HepG2 (cell line): Measurements from ENCODE around the gene HELZ. TPM values are rescaled to one million over a fixed set of nuclear protein-coding genes. Genes with fewer than 3 reads are reported as not detected.

Experiments used
- ATAC-seq: fragments of 200-7000 bp; cut with Tn5 transposase; 3 replicates; pipeline ENCODE4 v1.9.1; 2020; ENCODE audit warnings: mild to moderate bottlenecking, moderate library complexity
- BruUV-seq: library from RNA; stranded (reverse); fragments of 400-500 nt; replicated peaks from 2 replicates; lab custom pipeline; 2021; lab: Mats Ljungman, UMichigan
- CTCF ChIA-PET: fragments of 300-600 bp; formaldehyde crosslinking; extraction: SDS; loops from one replicate; lab custom pipeline; 2021; ENCODE audit warnings: low total read pairs, inconsistent platforms, low intra/inter-chr PET ratio; lab: Yijun Ruan, JAX
- POLR2A ChIA-PET: fragments of 350-600 bp; sonication (Branson Sonifier 250); formaldehyde crosslinking; loops from one replicate; lab custom pipeline; 2020; ENCODE audit warnings: antibody characterized with exemption, inconsistent platforms; lab: Yijun Ruan, JAX
- DNase-seq: peaks from one replicate; pipeline ENCODE4 v3.0.0-alpha.2; 2015; ENCODE audit warnings: low spot score
- FAIRE-seq: peaks from 3 replicates; lab custom pipeline; 2011; peaks lifted over from hg19 to GRCh38; lab: Jason Lieb, UNC
- H2AFZ ChIP-seq: one replicate; pipeline ENCODE4 v1.6.1; 2011; ENCODE audit warnings: low read length, inconsistent platforms
- H3K27ac ChIP-seq: fragments of 300-600 bp; 3 replicates; pipeline ENCODE4 v1.8.0; 2011; ENCODE audit warnings: mixed run types, mild to moderate bottlenecking, mixed read lengths, low read length, inconsistent platforms; ENCODE audit not compliant: insufficient read depth; ENCODE audit errors: extremely low read length
- H3K27me3 ChIP-seq, 2 experiments: fragments of 200-600 bp in 1 of 2; 2 replicates in 1 of 2; 3 replicates in 1 of 2; pipeline versions ENCODE4 v1.6.0 to v1.8.0; 2011; ENCODE audit warnings: low read length in 2 of 2, mild to moderate bottlenecking in 2 of 2, moderate library complexity in 2 of 2, inconsistent platforms in 1 of 2; ENCODE audit not compliant: insufficient read depth in 2 of 2, control insufficient read depth in 1 of 2
- H3K36me3 ChIP-seq, 2 experiments: fragments of 200-600 bp in 1 of 2; replicated peaks in 1 of 2; 2 replicates in 1 of 2; 3 replicates in 1 of 2; pipeline versions ENCODE4 v1.5.1 to v1.8.0; 2011; ENCODE audit warnings: low read length in 2 of 2, inconsistent platforms in 1 of 2; ENCODE audit not compliant: insufficient read depth in 2 of 2, control insufficient read depth in 1 of 2
- H3K4me1 ChIP-seq: 2 replicates; pipeline ENCODE4 v1.5.1; 2012; ENCODE audit warnings: low read length, inconsistent platforms; ENCODE audit not compliant: insufficient read depth
- H3K4me2 ChIP-seq: 2 replicates; pipeline ENCODE4 v1.6.0; 2011; ENCODE audit warnings: low read depth, low read length, inconsistent platforms
- H3K4me3 ChIP-seq, 3 experiments: fragments of 200-600 bp in 1 of 3; sonication (generic), shearing (Covaris generic) in 1 of 3; replicated peaks in 1 of 3; 2 replicates each; pipeline ENCODE4 v1.5.1; 2011 to 2016; ENCODE audit warnings: low read length in 3 of 3, inconsistent platforms in 2 of 3, low read depth in 2 of 3, mild to moderate bottlenecking in 2 of 3, control low read depth in 1 of 3, mixed read lengths in 1 of 3; ENCODE audit not compliant: insufficient read depth in 1 of 3
- H3K79me2 ChIP-seq: one replicate; pipeline ENCODE4 v1.6.1; 2011; ENCODE audit warnings: low read length, inconsistent platforms; ENCODE audit not compliant: insufficient read depth
- H3K9ac ChIP-seq: 2 replicates; pipeline ENCODE4 v1.6.0; 2011; ENCODE audit warnings: mild to moderate bottlenecking, low read depth, low read length, inconsistent platforms; ENCODE audit not compliant: insufficient read depth
- H3K9me3 ChIP-seq: 2 replicates; pipeline ENCODE4 v1.5.1; 2012; ENCODE audit warnings: mild to moderate bottlenecking, low read length
- H4K20me1 ChIP-seq: 2 replicates; pipeline ENCODE4 v1.6.0; 2011; ENCODE audit warnings: inconsistent platforms, mild to moderate bottlenecking, low read length, moderate library complexity; ENCODE audit not compliant: insufficient read depth
- CENPBD1 ChIP-seq: sonication (generic); formaldehyde crosslinking; IDR thresholded peaks from 2 replicates; pipeline ENCODE4 v1.8.0; 2022; ENCODE audit warnings: missing genetic modification reagents, low read depth, mild to moderate bottlenecking, borderline replicate concordance
- ISX ChIP-seq: sonication (generic); formaldehyde crosslinking; conservative IDR thresholded peaks from 2 replicates; pipeline ENCODE4 v1.5.0; 2020; ENCODE audit warnings: missing genetic modification reagents
- RBM22 ChIP-seq: fragments of 200-400 bp; formaldehyde crosslinking; optimal IDR thresholded peaks from 2 replicates; pipeline ENCODE3; 2017; ENCODE audit warnings: mild to moderate bottlenecking, low read length, moderate library complexity
- SALL1 ChIP-seq: sonication (generic); formaldehyde crosslinking; IDR thresholded peaks from 2 replicates; pipeline ENCODE4 v1.8.0; 2022; ENCODE audit warnings: mild to moderate bottlenecking, missing genetic modification reagents
- SNAPC2 ChIP-seq: sonication (generic); formaldehyde crosslinking; IDR thresholded peaks from 2 replicates; pipeline ENCODE4 v1.8.1; 2022; ENCODE audit warnings: mild to moderate bottlenecking, missing genetic modification reagents
- SOX13 ChIP-seq, 3 experiments: fragments of 450-650 bp in 1 of 3; sonication (generic) in 1 of 3; formaldehyde crosslinking in 1 of 3; IDR thresholded peaks in 2 of 3; conservative IDR thresholded peaks in 1 of 3; 2 replicates each; pipeline versions ENCODE4 v1.5.0 to v1.6.1; 2016 to 2020; ENCODE audit warnings: antibody characterized with exemption in 1 of 3, mild to moderate bottlenecking in 1 of 3, missing compliant biosample characterization in 1 of 3, missing genetic modification reagents in 1 of 3, moderate library complexity in 1 of 3
- WGBS: methylation state at CpG from one replicate; pipeline ENCODE4 v1.1.6; 2017; ENCODE audit warnings: low lambda C conversion rate; 5-methylcytosine and 5-hydroxymethylcytosine counted together
- in situ Hi-C: cut with HindIII; loops from 2 replicates; pipeline ENCODE4 v1.10.0; 2017; ENCODE audit warnings: low pct_unique_long_range_greater_than_20kb; ENCODE audit not compliant: extremely low pct_ligation_motif_present
- intact Hi-C: fragments of 100-400 bp; cut with micrococcal nuclease; formaldehyde crosslinking; loops from one replicate; pipeline ENCODE4 v1.10.0; 2022; ENCODE audit not compliant: unreplicated experiment
- polyA plus RNA-seq, 8 experiments: library from polyadenylated mRNA; depleted of rRNA in 3 of 8; stranded (reverse) in 7 of 8; unstranded in 1 of 8; fragments of >200 nt; fragmentation: Illumina TruSeq in 4 of 8; extraction: Trizol in 4 of 8; gene quantifications; 2 replicates each; pipeline versions ENCODE4 v1.2.1 to v1.2.3, GENCODE V29; 2011 to 2016; ENCODE audit warnings: low read depth in 4 of 8, missing spikeins in 1 of 8, mixed read lengths in 1 of 8; ENCODE audit not compliant: insufficient read depth in 1 of 8
- total RNA-seq, 5 experiments: library from RNA; depleted of rRNA; stranded (reverse); fragments of >200 nt; fragmentation: Illumina TruSeq; extraction: Trizol; gene quantifications; 2 replicates each; pipeline ENCODE4 v1.2.3, GENCODE V29; 2016; ENCODE audit warnings: low read depth in 1 of 5
- TF ChIP-seq, protein P1 (sequence below): conservative IDR thresholded peaks from 2 replicates; pipeline ENCODE4 v1.6.1; 2018; ENCODE audit warnings: missing genetic modification reagents

The HELZ gene
- total and polyA plus RNA-seq, 2 of the 13 experiments (the other 11 are each of a cell fraction or from before 2014, with no cell fraction given): 35.3 to 52.4 TPM

DNA sequence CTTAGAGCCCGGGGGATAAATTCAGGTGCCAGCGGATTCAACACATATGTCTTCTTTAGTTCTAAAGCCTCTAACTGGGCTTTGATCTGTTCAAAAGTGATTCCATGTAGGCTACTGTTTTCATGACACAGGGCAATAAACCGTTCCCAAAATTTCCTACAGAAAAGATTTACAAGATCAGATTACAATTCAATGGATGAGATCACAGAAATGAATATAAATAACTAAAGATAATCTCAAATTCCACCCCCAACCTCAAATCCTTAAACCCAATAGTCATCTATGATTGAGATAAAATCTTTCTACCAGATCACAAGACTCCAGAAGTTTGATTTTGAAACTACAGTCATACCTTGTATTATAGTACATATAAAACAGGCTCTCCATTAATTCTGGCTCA, 116.3 kb downstream of the HELZ start:
- Histone ChIP-seq H2AFZ (no peak overlapping the region), H4K20me1 (peaks cover 11% of the 10 kb centered on the region; the same call in 1 of the 2 replicates)
- TF ChIP-seq SOX13 (IDR thresholded peaks at IDR 0.05) (no peak), SOX13 (CRISPR knock-in tag; conservative IDR thresholded peaks at IDR 0.05 in 1 of 2, IDR thresholded peaks at IDR 0.05 in 1 of 2) (no peak), RBM22 (peak; percentile 40)
- TF ChIP-seq, all 625 proteins: peak for 1
- Histone ChIP-seq H3K79me2 (no peaks in the 10 kb centered on the region), H3K4me2 (no peak overlapping the region), H3K27me3 (no peaks in the 10 kb centered on the region; a peak in 1 of 5 replicates), H3K4me1 (peaks cover 23% of the 10 kb centered on the region), H3K27ac (no peak overlapping the region), H3K4me3 (no peak overlapping the region), H3K9me3 (no peaks in the 10 kb centered on the region), H3K36me3 (peaks cover 17 to 47% of the 10 kb centered on the region in 2 experiments), H3K9ac (no peak overlapping the region)
- FAIRE-seq (no peak), DNase-seq (no peak), ATAC-seq (no peak)
- ChIA-PET POLR2A (no interaction called here), CTCF (no interaction called here)
- intact Hi-C loops: no loop called here
- no TSS peak for BruUV-seq
- WGBS: 97% methylated on average over 3 of the region's 3 CpGs
- in situ Hi-C loops: no loop called here

DNA sequence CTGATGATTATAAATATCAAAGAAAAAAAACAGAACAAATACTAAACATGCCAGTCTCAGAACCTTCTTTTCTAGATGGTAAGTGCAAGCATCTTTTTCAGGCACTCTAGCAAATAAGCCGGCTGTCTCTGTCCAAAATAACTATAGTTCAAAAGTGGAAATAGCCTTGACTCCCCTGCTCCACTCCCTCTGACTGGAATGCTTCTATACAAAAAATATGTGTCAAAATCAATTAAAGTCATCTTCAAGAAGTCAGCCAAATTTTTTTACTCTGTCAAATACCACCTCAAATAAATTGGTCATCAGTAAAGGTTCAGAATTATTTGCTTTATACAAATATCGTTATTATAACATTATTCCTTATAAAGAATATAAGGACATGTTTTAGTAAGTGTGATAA, 117.1 kb downstream of the HELZ start:
- no peak overlapping the region for H3K4me2 ChIP-seq
- H4K20me1 ChIP-seq: peaks cover 11% of the 10 kb centered on the region; the same call in 1 of the 2 replicates
- BruUV-seq: no TSS peak
- TF ChIP-seq, protein P1, sequence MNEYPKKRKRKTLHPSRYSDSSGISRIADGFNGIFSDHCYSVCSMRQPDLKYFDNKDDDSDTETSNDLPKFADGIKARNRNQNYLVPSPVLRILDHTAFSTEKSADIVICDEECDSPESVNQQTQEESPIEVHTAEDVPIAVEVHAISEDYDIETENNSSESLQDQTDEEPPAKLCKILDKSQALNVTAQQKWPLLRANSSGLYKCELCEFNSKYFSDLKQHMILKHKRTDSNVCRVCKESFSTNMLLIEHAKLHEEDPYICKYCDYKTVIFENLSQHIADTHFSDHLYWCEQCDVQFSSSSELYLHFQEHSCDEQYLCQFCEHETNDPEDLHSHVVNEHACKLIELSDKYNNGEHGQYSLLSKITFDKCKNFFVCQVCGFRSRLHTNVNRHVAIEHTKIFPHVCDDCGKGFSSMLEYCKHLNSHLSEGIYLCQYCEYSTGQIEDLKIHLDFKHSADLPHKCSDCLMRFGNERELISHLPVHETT: no peak
- TF ChIP-seq ISX (CRISPR knock-in tag) (no peak), SALL1 (CRISPR knock-in tag) (no peak), SNAPC2 (CRISPR knock-in tag) (no peak), CENPBD1 (no peak)
- intact Hi-C loops: no loop called here
- no peak for ATAC-seq
- peaks cover 23% of the 10 kb centered on the region for H3K4me1 ChIP-seq
- no peak for FAIRE-seq
- no peak overlapping the region for H3K4me3 ChIP-seq
- POLR2A ChIA-PET: no interaction called here
- 96% methylated on average over 2 of the region's 2 CpGs for WGBS
- H3K9ac ChIP-seq: no peak overlapping the region
- DNase-seq: no peak
- H3K9me3 ChIP-seq: no peaks in the 10 kb centered on the region
- no peaks in the 10 kb centered on the region; a peak in 1 of 5 replicates for H3K27me3 ChIP-seq
- no peak overlapping the region for H2AFZ ChIP-seq
- H3K36me3 ChIP-seq: peaks cover 17 to 52% of the 10 kb centered on the region in 2 experiments
- H3K79me2 ChIP-seq: no peaks in the 10 kb centered on the region
- no peak overlapping the region for H3K27ac ChIP-seq
- CTCF ChIA-PET: no interaction called here
- in situ Hi-C loops: no loop called here
